SK-N-SH treated with all-trans-retinoic acid at 6 μM for 48 hours (cell line): ENCODE measurements around the gene DTWD1.

Experiments
- CREB5 ChIP-seq: fragments of 250-450 bp; sonication (Bioruptor Pico); IDR thresholded peaks from 2 replicates; pipeline ENCODE4 v1.5.1; 2020; ENCODE audit warnings: low read depth, mild to moderate bottlenecking, moderate library complexity
- CSRNP3 ChIP-seq: fragments of 250-450 bp; sonication (Bioruptor Pico); IDR thresholded peaks from 2 replicates; pipeline ENCODE4 v1.5.1; 2021; ENCODE audit warnings: mild to moderate bottlenecking, moderate library complexity
- OSR1 ChIP-seq: fragments of 250-450 bp; sonication (Bioruptor Pico); IDR thresholded peaks from 2 replicates; pipeline ENCODE4 v1.8.0; 2022; ENCODE audit warnings: moderate library complexity, mild to moderate bottlenecking, inconsistent platforms
- PATZ1 ChIP-seq: fragments of 250-450 bp; sonication (Bioruptor Pico); IDR thresholded peaks from 2 replicates; pipeline ENCODE4 v1.8.0; 2020; ENCODE audit warnings: mild to moderate bottlenecking, moderate library complexity, borderline replicate concordance
- PPARA ChIP-seq: fragments of 250-450 bp; sonication (Bioruptor Pico); IDR thresholded peaks from 2 replicates; pipeline ENCODE4 v1.5.0; 2020; ENCODE audit warnings: mild to moderate bottlenecking, borderline replicate concordance
- ZC3H10 ChIP-seq: fragments of 250-450 bp; sonication (Bioruptor Pico); IDR thresholded peaks from 2 replicates; pipeline ENCODE4 v1.5.1; 2021; ENCODE audit warnings: mild to moderate bottlenecking, moderate library complexity
- ZFP3 ChIP-seq: fragments of 250-450 bp; sonication (Bioruptor Pico); IDR thresholded peaks from 2 replicates; pipeline ENCODE4 v1.5.0; 2020; ENCODE audit warnings: mild to moderate bottlenecking, moderate library complexity
- ZNF70 ChIP-seq: fragments of 450-650 bp; formaldehyde crosslinking; IDR thresholded peaks from 2 replicates; pipeline ENCODE4 v1.5.0; 2020; ENCODE audit warnings: mild to moderate bottlenecking, moderate library complexity
- TF ChIP-seq, protein P1 (sequence below): fragments of 250-450 bp; sonication (Bioruptor Pico); IDR thresholded peaks from 2 replicates; pipeline ENCODE4 v1.5.0; 2020; ENCODE audit warnings: mild to moderate bottlenecking, moderate library complexity
- TF ChIP-seq, protein P2 (sequence below): fragments of 250-450 bp; sonication (Bioruptor Pico); IDR thresholded peaks from 2 replicates; pipeline ENCODE4 v1.8.0; 2021; ENCODE audit warnings: low read depth, mild to moderate bottlenecking, moderate library complexity, borderline replicate concordance

GRCh38 chr15:49606594-49606993, 14.3 kb upstream of the DTWD1 start:
- TF ChIP-seq ZC3H10 (CRISPR knock-in tag) (no peak), CSRNP3 (CRISPR knock-in tag) (no peak), CREB5 (CRISPR knock-in tag) (no peak), PATZ1 (CRISPR knock-in tag) (no peak), ZFP3 (CRISPR knock-in tag) (no peak), OSR1 (CRISPR knock-in tag) (no peak), PPARA (no peak), ZNF70 (CRISPR knock-in tag) (no peak)
- TF ChIP-seq, protein P1, sequence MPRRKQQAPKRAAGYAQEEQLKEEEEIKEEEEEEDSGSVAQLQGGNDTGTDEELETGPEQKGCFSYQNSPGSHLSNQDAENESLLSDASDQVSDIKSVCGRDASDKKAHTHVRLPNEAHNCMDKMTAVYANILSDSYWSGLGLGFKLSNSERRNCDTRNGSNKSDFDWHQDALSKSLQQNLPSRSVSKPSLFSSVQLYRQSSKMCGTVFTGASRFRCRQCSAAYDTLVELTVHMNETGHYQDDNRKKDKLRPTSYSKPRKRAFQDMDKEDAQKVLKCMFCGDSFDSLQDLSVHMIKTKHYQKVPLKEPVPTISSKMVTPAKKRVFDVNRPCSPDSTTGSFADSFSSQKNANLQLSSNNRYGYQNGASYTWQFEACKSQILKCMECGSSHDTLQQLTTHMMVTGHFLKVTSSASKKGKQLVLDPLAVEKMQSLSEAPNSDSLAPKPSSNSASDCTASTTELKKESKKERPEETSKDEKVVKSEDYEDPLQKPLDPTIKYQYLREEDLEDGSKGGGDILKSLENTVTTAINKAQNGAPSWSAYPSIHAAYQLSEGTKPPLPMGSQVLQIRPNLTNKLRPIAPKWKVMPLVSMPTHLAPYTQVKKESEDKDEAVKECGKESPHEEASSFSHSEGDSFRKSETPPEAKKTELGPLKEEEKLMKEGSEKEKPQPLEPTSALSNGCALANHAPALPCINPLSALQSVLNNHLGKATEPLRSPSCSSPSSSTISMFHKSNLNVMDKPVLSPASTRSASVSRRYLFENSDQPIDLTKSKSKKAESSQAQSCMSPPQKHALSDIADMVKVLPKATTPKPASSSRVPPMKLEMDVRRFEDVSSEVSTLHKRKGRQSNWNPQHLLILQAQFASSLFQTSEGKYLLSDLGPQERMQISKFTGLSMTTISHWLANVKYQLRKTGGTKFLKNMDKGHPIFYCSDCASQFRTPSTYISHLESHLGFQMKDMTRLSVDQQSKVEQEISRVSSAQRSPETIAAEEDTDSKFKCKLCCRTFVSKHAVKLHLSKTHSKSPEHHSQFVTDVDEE (CRISPR knock-in tag) = no peak
- TF ChIP-seq, protein P2, sequence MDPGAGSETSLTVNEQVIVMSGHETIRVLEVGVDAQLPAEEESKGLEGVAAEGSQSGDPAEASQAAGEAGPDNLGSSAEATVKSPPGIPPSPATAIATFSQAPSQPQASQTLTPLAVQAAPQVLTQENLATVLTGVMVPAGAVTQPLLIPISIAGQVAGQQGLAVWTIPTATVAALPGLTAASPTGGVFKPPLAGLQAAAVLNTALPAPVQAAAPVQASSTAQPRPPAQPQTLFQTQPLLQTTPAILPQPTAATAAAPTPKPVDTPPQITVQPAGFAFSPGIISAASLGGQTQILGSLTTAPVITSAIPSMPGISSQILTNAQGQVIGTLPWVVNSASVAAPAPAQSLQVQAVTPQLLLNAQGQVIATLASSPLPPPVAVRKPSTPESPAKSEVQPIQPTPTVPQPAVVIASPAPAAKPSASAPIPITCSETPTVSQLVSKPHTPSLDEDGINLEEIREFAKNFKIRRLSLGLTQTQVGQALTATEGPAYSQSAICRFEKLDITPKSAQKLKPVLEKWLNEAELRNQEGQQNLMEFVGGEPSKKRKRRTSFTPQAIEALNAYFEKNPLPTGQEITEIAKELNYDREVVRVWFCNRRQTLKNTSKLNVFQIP = no peak
